Endothelial cell of hepatic sinusoid (primary cell): Measurements from ENCODE around the gene MTCH1.

Experiments used
- in situ Hi-C: cut with HindIII; loops from 2 replicates; pipeline ENCODE4 v1.10.0; 2017; ENCODE audit warnings: low sequenced_read_pairs

Gene MTCH1

GRCh38 chr6:36971921-36972673 is 13.9 kb downstream of the MTCH1 start:
- in situ Hi-C loops, result no loop called here

- in situ Hi-C loops, result no loop called here
These were observed 14.8 kb downstream of the MTCH1 start for GRCh38 chr6:36970892-36971842.

- in situ Hi-C loops, result no loop called here
These were observed 15.8 kb downstream of the MTCH1 start for GRCh38 chr6:36969988-36970891.

GRCh38 chr6:36969240-36969691 is 16.7 kb downstream of the MTCH1 start:
- in situ Hi-C loops, result no loop called here

GRCh38 chr6:36968266-36968977 is 17.6 kb downstream of the MTCH1 start:
- in situ Hi-C loops, result no loop called here

GRCh38 chr6:36967757-36968156 is 18.2 kb downstream of the MTCH1 start:
- in situ Hi-C loops, result no loop called here

- in situ Hi-C loops, result no loop called here
These were observed 18.7 kb downstream of the MTCH1 start for GRCh38 chr6:36967301-36967700.

- in situ Hi-C loops, result no loop called here
These were observed 21.1 kb downstream of the MTCH1 start for GRCh38 chr6:36964908-36965307.

GRCh38 chr6:36964349-36964748 is 21.6 kb downstream of the MTCH1 start:
- in situ Hi-C loops, result no loop called here

- in situ Hi-C loops, result no loop called here
These were observed 22.3 kb downstream of the MTCH1 start for GRCh38 chr6:36963451-36964290.

- in situ Hi-C loops, result no loop called here
These were observed 23.1 kb downstream of the MTCH1 start for GRCh38 chr6:36962874-36963273.

- in situ Hi-C loops, result no loop called here
These were observed 24.3 kb downstream of the MTCH1 start for GRCh38 chr6:36961441-36962435.

GRCh38 chr6:36959555-36960250 is 26.3 kb downstream of the MTCH1 start:
- in situ Hi-C loops, result no loop called here

GRCh38 chr6:36958775-36959554 is 27.0 kb downstream of the MTCH1 start:
- in situ Hi-C loops, result no loop called here

GRCh38 chr6:36957773-36958271 is 28.2 kb downstream of the MTCH1 start:
- in situ Hi-C loops, result no loop called here

GRCh38 chr6:36956446-36956820 is 29.6 kb downstream of the MTCH1 start:
- in situ Hi-C loops, result no loop called here
